Spleen (tissue), 11 donors: ENCODE results near the gene ACKR3. TPM values are rescaled to one million over a fixed set of nuclear protein-coding genes. Genes with fewer than 3 reads are reported as not detected.

ENCODE experiments used
- DNase-seq: peaks from one replicate; pipeline ENCODE4 v3.0.0-alpha.2; 2020
- H3K27ac ChIP-seq, 8 donors: fragments of 200-600 bp; sonication (generic) in 7 of 8; 1 replicate in 4 of 8; 2 replicates in 4 of 8; pipeline versions ENCODE4 v1.5.0 to v1.8.0; 2016 to 2021; ENCODE audit warnings: inconsistent platforms in 4 of 8, mild to moderate bottlenecking in 4 of 8, moderate library complexity in 1 of 8
- H3K27me3 ChIP-seq, 7 donors: fragments of 200-600 bp; sonication (generic) in 6 of 7; replicated peaks in 1 of 7; 1 replicate in 4 of 7; 2 replicates in 3 of 7; pipeline versions ENCODE4 v1.5.0 to v1.8.0; 2016 to 2021; ENCODE audit warnings: inconsistent platforms in 3 of 7, mild to moderate bottlenecking in 1 of 7
- H3K36me3 ChIP-seq, 6 donors: fragments of 200-600 bp; sonication (generic) in 5 of 6; 1 replicate in 4 of 6; 2 replicates in 2 of 6; pipeline versions ENCODE4 v1.5.0 to v1.8.0; 2016 to 2021; ENCODE audit warnings: inconsistent platforms in 2 of 6
- H3K4me1 ChIP-seq, 6 donors: fragments of 200-600 bp; sonication (generic) in 5 of 6; 1 replicate in 3 of 6; 2 replicates in 3 of 6; pipeline versions ENCODE4 v1.5.0 to v1.8.0; 2016 to 2021; ENCODE audit warnings: inconsistent platforms in 3 of 6
- H3K4me3 ChIP-seq, 8 donors: fragments of 200-600 bp; sonication (generic) in 7 of 8; 1 replicate in 4 of 8; 2 replicates in 4 of 8; pipeline versions ENCODE4 v1.5.0 to v1.8.0; 2016 to 2021; ENCODE audit warnings: inconsistent platforms in 4 of 8, mild to moderate bottlenecking in 4 of 8, moderate library complexity in 2 of 8
- H3K9me3 ChIP-seq, 8 donors: fragments of 200-600 bp; sonication (generic) in 7 of 8; 1 replicate in 4 of 8; 2 replicates in 4 of 8; pipeline versions ENCODE4 v1.5.0 to v1.8.0; 2016 to 2021; ENCODE audit warnings: inconsistent platforms in 4 of 8
- POLR2A ChIP-seq, 3 donors: fragments of 450-650 bp; IDR thresholded peaks; one replicate each; pipeline ENCODE4 v1.5.1; 2017; ENCODE audit warnings: antibody characterized with exemption in 3 of 3, mild to moderate bottlenecking in 1 of 3
- POLR2AphosphoS5 ChIP-seq, 3 donors: sonication (generic); formaldehyde crosslinking; IDR thresholded peaks; one replicate each; pipeline ENCODE4 v1.5.1; 2017; ENCODE audit warnings: antibody characterized with exemption in 3 of 3
- WGBS, 5 donors: extraction: QIAGEN DNeasy Blood & Tissue Kit in 3 of 5; methylation state at CpG; one replicate each; pipeline versions ENCODE4 v1.1.5 to v1.1.7; 2013 to 2018; 5-methylcytosine and 5-hydroxymethylcytosine counted together
- intact Hi-C: fragments of 100-400 bp; cut with DNase I; formaldehyde crosslinking; loops from one replicate; pipeline ENCODE4 v1.15.0; 2023; ENCODE audit warnings: low total_unique reads
- polyA plus RNA-seq, 3 donors: library from polyadenylated mRNA; stranded (reverse); fragments of 200-250 nt; gene quantifications; one replicate each; pipeline ENCODE4 v1.2.1, GENCODE V29; 2013
- total RNA-seq, 7 donors: library from RNA; depleted of rRNA in 3 of 7; stranded (reverse); fragments of >200 nt in 3 of 7; fragmentation: NEBNext Ultra II Directional in 4 of 7; extraction: Animal tissue kit (Norgen Biotek cat#: 25700) in 4 of 7; gene quantifications; one replicate each; pipeline versions ENCODE4 v1.1.0 to v1.2.1, GENCODE V29; 2016 to 2021
- TF ChIP-seq, protein P1 (sequence below), 11 experiments: fragments of 200-600 bp in 7 of 11; fragments of 450-650 bp in 4 of 11; sonication (generic) in 4 of 11; IDR thresholded peaks in 8 of 11; conservative IDR thresholded peaks in 3 of 11; 1 replicate in 7 of 11; 2 replicates in 4 of 11; pipeline versions ENCODE4 v1.4.0 to v1.8.0; 2016 to 2021; ENCODE audit warnings: antibody characterized with exemption in 11 of 11, inconsistent platforms in 4 of 11, mild to moderate bottlenecking in 1 of 11
- donor health status: healthy with polysubstance abuse.
- donor health status: DM: no; HTN: no; CAD: no; lungs with moderate emphysema.
- donor health status: DM: no; HTN: no; CAD: no.
- donor health status: Bipolar disorder and iron deficiency.
- donor health status: healthy.
- donor health status: DM: no; HTN: no; CAD: no.
- donor health status: DM: yes; HTN: yes; CAD: no.

The ACKR3 gene
- total and polyA plus RNA-seq, 10 donors: 11.5 to 164 (median 67.0) TPM

- peak overlapping the region in 3 of 8 donors; percentile 37 to 59 (median 54) for H3K27ac ChIP-seq
- H3K9me3 ChIP-seq: no peaks in the 10 kb centered on the region
- peaks cover 0 to 38% (median 10%) of the 10 kb centered on the region in 6 donors for H3K4me1 ChIP-seq
- H3K4me3 ChIP-seq: peak overlapping the region in 2 of 8 donors; percentile 7 to 69
- 75 to 90% (median 88%) methylated on average over 22 of the region's 22 CpGs for WGBS, 5 donors
- intact Hi-C loops: loop anchor here (10.0 kb wide), 3 partner anchors 137 to 487 kb away; no protein-coding TSS in a partner anchor
- TF ChIP-seq, protein P1, sequence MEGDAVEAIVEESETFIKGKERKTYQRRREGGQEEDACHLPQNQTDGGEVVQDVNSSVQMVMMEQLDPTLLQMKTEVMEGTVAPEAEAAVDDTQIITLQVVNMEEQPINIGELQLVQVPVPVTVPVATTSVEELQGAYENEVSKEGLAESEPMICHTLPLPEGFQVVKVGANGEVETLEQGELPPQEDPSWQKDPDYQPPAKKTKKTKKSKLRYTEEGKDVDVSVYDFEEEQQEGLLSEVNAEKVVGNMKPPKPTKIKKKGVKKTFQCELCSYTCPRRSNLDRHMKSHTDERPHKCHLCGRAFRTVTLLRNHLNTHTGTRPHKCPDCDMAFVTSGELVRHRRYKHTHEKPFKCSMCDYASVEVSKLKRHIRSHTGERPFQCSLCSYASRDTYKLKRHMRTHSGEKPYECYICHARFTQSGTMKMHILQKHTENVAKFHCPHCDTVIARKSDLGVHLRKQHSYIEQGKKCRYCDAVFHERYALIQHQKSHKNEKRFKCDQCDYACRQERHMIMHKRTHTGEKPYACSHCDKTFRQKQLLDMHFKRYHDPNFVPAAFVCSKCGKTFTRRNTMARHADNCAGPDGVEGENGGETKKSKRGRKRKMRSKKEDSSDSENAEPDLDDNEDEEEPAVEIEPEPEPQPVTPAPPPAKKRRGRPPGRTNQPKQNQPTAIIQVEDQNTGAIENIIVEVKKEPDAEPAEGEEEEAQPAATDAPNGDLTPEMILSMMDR (IDR thresholded peaks at IDR 0.05 in 8 of 11, conservative IDR thresholded peaks at IDR 0.05 in 3 of 11): no peak
- TF ChIP-seq POLR2AphosphoS5 (IDR thresholded peaks at IDR 0.05) (peak in 2 of 3 donors; percentile 20 to 27), POLR2A (IDR thresholded peaks at IDR 0.05) (no peak)
- no peak for DNase-seq
- H3K36me3 ChIP-seq: peaks cover 0 to 61% (median 26%) of the 10 kb centered on the region in 6 donors
- no peaks in the 10 kb centered on the region for H3K27me3 ChIP-seq
Measured at GRCh38 chr2:236577481-236578410, 8.1 kb downstream of the ACKR3 start.

GRCh38 chr2:236578411-236578846, 8.8 kb downstream of the ACKR3 start:
- TF ChIP-seq POLR2A (IDR thresholded peaks at IDR 0.05): no peak
- TF ChIP-seq, protein P1 (IDR thresholded peaks at IDR 0.05 in 8 of 11, conservative IDR thresholded peaks at IDR 0.05 in 3 of 11): no peak
- TF ChIP-seq POLR2AphosphoS5 (IDR thresholded peaks at IDR 0.05): no peak
- intact Hi-C loops: loop anchor here (10.0 kb wide), 3 partner anchors 136 to 486 kb away; no protein-coding TSS in a partner anchor
- Histone ChIP-seq H3K4me1 (peaks cover 0 to 38% (median 10%) of the 10 kb centered on the region in 6 donors), H3K4me3 (no peak overlapping the region), H3K27ac (peak overlapping the region in 3 of 8 donors; percentile 8 to 54 (median 37)), H3K9me3 (no peaks in the 10 kb centered on the region), H3K27me3 (no peaks in the 10 kb centered on the region), H3K36me3 (peaks cover 0 to 68% (median 28%) of the 10 kb centered on the region in 6 donors)
- DNase-seq: no peak
- WGBS, 5 donors: 86 to 93% (median 92%) methylated on average over 12 to 15 of the region's 15 CpGs

DNA sequence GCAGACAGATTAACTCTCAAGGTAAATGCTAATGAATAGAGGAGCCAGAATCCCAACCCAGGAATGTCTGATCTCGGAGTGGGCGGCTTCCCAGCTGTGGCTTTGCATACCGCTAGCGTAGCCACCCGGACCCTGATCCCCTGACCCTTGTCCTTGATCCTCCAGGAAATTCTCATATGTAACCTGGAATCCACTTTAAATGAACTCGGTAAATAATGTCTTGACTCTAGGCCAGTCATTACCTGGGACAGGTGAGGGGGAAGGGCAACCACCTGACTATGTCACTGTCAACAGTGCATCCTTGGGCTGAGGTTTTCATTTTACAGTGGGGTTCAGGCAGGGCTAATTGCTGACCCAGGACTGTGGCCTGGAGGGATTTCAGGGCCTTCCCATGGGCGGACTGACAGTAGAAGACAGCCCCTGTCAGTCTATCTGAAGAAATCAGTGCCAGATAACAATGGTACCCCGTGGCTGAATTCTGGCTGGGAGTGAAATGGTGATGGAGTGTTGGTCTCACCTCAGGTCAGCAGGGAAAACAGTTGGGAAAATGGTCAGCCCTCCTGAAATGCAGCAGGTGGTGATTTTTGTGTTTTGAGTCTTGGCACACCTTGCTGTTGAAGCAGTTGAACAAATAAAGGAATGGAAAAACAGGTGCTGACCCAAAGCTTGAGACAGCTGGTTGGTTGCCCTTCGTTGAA, 9.6 kb downstream of the ACKR3 start:
- TF ChIP-seq POLR2A (IDR thresholded peaks at IDR 0.05) (no peak), POLR2AphosphoS5 (IDR thresholded peaks at IDR 0.05) (no peak)
- TF ChIP-seq, protein P1 (IDR thresholded peaks at IDR 0.05 in 8 of 11, conservative IDR thresholded peaks at IDR 0.05 in 3 of 11): no peak
- WGBS, 5 donors: 79 to 86% (median 82%) methylated on average over 9 of the region's 9 CpGs
- H3K36me3 ChIP-seq: peaks cover 0 to 74% (median 28%) of the 10 kb centered on the region in 6 donors
- H3K4me1 ChIP-seq: peaks cover 0 to 36% (median 10%) of the 10 kb centered on the region in 6 donors
- intact Hi-C loops: loop anchor here (10.0 kb wide), 3 partner anchors 136 to 486 kb away; no protein-coding TSS in a partner anchor
- H3K4me3 ChIP-seq: no peak overlapping the region
- H3K9me3 ChIP-seq: no peaks in the 10 kb centered on the region
- H3K27ac ChIP-seq: peak overlapping the region in 2 of 8 donors; percentile 8 to 54
- DNase-seq: no peak
- no peaks in the 10 kb centered on the region for H3K27me3 ChIP-seq
